Right renal cortex interstitium (tissue), 3 donors: ENCODE results near the gene GVQW3. TPM values are rescaled to one million over a fixed set of nuclear protein-coding genes. Genes with fewer than 3 reads are reported as not detected.
A peak's percentile ranks its signal among the peaks of the same experiment; 100 is the strongest.

Experiments
- DNase-seq, 3 donors: peaks; one replicate each; pipeline ENCODE4 v3.0.0-alpha.2; 2013; ENCODE audit warnings: low read depth in 3 of 3, low spot score in 2 of 3
- polyA plus RNA-seq, 3 donors: library from polyadenylated mRNA; unstranded; fragments of 120-200 nt; gene quantifications; one replicate each; pipeline ENCODE4 v1.2.1, GENCODE V29; 2013; ENCODE audit not compliant: insufficient read length in 3 of 3

GVQW3 gene
- 10 to 100 TPM in 2 of 3 donors, 1 to 10 TPM in 1; 9.7 to 10.8 (median 10.3) TPM for polyA plus RNA-seq

DNA sequence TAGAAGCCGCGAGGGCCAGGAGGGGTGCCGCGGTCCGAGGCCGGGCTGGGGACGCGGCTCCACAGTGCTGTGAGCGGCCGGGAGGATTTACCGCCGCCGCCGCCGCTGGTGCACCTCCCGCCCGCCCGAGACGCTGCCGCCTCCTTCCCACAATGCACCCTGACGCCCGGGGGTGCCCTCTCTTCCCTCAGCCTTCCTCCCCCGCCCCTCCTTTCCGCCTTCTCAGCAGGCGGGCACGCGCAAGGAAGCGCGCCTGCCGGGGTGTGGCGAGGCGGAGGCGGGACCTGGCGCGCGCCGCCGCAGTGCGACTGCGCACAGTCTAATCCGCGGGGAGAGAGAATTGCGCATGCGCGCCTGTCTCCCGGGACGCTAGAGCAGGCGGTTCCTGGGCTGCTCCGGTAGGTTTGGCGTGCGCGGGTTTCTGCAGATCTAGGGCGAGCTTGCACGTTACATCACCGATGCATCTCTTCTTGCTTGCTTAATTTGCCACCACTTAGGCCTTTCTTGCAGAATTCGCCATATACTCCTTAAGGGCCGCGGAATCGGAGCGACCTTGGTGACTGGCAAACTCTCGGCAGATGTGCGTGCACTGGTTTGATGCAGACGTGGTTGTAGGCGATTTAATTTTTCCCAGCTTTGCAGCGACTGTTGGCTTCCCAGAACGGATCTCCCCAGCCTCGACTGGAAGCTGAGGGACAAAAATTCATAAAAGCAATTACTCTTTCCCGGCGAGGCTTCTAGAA, at the start of gene GVQW3, which contains the start of gene THAP12:
TSS of gene GVQW3 (plus strand) at position 347 of the 743 bp plus-strand sequence. CDS start 506 bp downstream, outside the sequence.
TSS of gene THAP12 (minus strand) at position 156 of the 743 bp plus-strand sequence. CDS start 296 bp downstream, outside the sequence.
- DNase-seq = peak; percentile 95 to 98 (median 96)

DNA sequence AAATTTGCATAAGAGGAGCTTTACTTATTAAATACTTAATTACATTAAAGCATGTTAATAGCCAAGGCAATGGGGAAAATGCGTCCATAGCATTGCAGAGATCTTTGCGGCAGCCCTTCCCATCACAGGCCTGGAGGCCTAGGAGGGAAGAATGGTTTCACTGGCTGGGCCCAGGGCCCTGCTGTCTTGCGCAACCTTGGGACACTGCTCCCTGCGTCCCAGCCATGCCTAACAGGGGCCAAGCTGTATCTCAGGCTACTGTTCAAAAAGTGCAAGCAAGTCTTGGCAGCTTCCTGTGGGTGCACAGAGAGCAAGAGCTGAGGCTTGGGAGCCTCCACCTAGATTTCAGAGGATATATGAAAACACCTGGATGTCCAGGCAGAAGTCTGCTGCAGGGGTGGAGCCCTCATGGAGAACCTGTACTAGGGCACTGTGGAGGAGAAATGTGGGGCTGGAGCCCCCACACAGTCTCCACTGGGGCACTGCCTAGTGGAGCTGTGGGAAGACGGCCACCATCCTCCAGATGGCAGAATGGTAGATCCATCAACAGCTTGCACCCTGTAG, 46.2 kb upstream of the GVQW3 start:
- no peak for DNase-seq

DNA sequence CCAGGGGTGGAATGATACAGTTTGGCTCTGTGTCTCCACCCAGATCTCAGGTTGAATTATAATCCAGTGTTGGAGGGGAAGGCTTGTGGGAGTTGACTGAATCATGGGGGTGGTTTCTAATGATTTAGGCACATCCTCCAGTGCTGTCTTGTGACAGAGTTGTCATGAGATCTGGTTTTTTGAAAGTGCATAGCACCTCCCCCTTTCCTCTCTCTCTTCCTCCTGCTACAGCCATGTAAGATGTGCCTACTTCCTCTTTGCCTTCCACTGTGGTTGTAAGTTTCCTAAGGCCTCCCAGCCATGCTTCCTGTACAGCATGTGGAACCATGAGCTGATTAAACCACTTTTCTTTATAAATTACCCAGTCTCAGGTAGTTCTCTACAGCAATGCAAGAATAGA, 45.3 kb upstream of the GVQW3 start:
- no peak for DNase-seq

DNA sequence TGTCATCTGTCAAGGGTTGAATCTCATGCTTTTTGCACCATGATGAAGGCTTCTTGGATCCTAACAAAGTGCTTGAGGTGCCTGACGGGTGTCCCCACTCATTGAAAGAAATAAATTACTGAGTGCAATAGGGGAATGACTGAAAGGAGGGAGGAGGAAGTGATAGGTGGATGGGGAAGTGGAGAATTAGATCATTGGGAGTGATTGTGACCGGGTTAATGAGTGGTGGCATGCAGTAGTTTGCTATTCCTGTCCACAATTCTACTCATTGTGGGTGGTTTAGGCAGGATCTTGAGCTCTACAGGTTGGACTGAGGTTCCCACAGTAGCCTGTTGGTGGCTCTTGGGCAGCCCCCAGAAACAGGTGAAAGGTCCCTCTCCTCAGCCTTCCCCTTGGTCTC, 44.5 kb upstream of the GVQW3 start:
- DNase-seq = no peak

DNA sequence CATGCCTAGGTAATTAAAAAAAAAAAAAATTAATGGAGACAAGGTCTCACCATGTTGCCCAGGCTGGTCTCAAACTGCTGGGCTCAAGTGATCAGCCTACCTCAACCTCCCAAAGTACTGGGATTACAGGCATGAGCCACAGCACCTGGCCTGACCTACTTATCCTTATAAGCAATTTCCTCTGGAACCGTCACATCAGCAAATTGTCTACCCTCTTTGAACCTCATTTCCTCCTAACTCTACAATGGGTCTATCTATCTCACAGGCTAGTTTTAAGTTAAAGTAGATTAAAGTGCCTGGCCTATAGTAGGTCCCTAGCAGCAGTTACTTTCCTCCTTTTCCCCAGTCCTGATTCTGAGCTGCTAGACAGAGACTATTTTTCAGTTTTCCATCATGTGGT, 43.7 kb upstream of the GVQW3 start:
- DNase-seq = no peak

DNA sequence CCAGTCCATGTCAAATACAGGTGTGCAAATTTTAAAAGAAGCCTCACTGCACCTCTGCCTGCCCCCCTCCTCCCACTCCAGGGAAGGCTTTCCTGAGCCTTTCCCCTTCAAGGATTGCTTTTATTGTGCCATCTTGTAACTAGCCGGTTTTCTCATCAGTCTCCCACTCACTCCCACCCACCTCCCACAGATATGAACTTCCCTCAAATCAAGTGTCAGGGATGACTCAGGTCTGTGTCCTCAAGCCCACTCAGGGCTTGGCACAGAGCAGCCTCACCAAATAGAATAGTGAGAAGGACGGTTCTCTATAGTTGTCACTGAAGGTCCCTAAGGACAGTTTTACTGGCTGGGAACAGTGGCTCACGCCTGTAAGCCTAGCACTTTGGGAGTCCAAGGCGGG, 43.2 kb upstream of the GVQW3 start:
- no peak for DNase-seq

DNA sequence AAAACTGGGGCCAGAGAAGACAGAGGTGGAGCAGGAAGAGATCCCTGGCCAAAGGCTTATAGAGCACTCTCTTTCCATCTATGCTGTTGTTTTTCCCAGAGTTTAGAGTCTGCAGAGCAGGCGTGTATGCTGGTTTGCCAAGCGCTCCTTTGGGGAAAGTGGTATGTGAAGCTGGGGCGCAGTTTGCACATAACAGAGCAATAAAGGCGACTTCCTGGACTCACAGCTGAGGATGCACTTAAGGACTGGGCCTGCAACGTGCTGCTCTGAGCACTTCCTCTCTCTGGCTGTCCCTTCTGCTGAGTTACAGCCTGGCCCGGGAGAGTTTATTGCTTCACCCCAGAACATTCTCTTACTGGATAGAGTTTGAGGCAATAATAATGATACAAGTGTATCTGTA, 41.9 kb upstream of the GVQW3 start:
- no peak for DNase-seq

DNA sequence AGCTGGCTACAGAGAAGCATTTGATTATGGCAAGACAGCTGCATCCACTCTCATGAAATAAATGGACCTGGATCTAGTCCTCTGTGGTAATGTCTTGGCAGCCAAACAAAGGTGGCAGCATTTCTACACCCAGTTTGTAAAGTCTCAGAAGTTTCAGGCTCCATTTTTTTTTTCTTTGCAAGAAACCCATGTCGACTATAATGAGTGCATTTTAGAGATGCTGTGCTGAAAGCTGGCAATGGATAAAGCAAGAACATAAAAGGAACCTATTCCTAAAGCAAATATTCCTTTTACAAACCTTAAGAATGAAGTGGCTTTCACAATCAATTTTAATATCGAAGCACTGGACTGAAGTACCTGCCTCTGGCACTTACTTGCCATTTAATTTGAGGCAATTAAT, 33.7 kb upstream of the GVQW3 start:
- no peak for DNase-seq

DNA sequence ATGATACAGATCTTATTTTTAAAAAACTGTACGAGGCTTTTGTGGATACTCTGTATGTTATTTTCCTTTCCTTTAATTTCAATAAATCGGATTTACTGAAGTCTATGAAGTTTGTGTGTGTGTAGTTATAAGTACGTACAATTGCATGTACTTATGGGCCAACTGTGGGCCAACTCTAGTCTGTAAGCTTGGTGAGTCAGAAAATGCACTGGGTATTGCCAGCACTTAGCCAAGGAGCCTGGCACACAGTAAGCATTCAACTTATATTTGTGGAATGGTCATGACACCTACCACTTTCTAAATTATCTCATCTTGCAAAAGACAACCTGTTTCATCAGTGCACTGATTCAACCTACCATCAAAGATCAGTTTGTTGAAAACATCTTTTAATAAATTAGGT, 32.8 kb upstream of the GVQW3 start:
- no peak for DNase-seq

DNA sequence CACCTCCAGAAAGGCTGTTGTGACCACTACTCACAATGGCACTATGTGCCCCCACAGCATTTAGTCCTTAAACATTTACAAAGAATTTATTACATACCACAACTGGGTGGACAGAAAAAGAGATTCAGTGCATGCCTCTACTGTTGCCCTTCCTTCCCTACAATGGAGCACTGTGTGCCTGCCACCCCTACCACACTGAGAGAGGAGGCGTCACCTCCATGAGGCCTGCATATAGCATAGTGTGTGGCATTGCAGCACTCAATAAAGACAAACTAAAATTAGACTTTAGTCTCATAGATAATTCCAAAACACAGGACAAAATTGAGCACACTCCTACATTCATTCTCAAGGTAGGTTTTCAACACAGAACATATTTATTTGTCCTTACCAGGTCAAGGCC, 26.0 kb upstream of the GVQW3 start:
- no peak for DNase-seq

DNA sequence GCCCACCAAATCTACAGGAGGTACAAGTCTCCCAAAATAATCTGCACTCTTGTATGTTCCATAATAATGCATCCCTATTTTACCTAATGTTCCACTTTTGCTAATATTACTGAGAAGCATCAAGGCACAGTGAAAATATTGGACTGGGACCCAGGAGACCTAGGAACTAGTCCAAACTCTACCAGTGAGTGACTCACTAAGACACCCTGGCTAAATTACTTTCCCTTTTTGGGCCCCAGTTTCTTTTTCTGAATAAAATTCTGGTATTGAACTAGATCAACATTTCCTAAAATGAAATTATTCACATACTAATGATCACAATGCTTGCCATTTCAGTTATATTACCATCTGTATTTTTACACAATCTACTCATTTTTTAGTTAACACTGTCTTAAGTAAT, 19.7 kb upstream of the GVQW3 start:
- DNase-seq = no peak

DNA sequence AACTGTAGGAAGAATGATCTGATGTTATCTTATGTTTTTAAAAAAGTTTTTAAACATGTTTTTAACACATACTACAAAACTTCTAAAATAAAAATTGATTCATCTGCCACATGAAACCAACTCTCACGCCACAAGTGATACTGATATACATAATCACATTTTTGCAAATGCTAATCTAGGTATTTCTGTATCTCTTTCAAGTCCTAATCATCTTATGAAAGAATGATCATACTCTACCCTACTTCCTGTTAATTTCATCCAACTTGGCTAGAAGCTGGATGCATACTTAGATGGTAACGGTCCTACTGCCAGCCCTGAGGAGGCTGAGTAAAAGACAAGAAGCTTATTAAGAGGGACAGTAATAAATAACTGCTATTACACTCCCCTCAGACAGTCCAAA, 19.3 kb upstream of the GVQW3 start:
- DNase-seq = no peak

DNA sequence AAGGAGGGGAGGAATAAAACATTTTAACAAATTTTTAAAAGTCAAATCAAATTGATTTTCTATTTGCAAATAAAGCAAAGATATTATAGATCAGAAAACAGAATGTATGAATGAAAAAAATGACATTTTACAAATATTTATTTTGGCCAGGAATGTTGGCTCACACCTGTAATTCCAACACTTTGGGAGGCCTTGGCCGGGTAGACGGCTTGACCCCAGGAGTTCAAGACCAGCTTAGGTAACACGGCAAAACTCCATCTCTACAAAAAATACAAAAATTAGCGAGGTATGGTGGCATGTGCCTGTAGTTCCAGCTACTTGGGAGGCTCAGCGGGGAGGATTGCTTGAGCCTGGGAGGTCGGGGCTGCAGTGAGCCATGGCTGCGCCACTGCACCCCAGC, 18.4 kb upstream of the GVQW3 start:
- no peak for DNase-seq

DNA sequence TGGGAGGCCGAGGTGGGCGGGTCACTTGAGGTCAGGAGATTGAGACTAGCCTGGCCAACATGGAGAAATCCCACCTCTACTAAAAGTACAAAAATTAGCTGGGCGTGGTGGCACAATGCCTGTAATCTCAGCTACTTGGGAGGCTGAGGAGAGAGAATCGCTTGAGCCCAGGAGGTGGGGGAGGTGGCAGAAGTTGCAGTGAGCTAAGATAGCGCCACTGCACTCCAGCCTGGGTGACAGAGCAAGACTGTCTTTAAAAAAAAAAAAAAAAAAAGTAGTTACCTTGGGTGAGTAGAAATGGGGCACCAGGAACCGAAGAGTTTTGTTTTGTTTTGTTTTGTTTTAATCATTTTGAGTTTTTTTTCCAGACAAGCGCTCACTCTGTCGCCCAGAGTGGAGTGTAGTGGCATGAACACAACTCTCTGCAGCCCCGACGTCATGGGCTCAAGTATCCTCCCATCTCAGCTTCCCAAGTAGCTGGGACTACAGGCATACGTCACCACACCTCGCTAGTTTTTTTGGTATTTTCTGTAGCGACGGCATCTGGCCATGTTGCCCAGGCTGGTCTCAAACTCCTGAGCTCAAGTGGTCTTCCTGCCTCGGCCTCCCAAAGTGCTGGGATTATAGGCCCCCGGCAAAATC, 16.0 kb upstream of the GVQW3 start:
- no peak for DNase-seq

DNA sequence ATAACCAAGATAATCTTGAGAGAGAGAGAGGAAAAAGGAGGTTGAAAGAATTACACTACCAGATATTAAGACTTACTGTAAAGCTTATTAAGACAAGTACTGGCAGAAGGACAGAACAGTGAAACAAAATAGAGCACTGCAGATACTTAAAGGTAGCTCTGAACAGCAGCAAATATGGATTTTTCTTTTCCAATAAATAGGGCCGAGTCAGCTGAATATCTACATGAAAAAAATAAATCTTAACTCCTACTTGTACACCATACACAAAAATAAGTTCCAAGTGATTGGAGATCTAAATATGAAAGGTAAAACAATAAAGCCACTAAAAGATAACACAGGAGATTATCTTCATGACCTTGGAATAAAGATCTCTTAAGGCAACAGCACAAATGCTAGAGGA, 12.6 kb upstream of the GVQW3 start:
- no peak for DNase-seq

DNA sequence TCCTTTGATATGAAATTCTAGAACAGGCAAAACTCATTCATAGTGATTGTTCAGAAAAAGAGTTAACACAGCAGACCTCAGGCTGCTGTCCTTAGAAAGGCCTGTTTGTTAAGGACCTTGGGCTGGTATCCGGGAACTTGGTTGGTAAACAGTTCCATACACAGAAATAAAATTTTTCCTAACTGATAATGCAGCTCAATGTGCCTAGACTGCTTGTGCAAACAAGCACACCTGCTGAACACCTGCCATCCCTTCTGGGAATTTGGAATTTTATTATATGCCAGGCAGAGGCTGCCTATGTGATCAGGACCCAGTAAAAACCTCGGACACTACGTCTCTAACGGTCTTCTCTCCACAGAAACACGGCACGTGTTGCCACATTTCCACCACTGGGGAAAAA, 11.7 kb upstream of the GVQW3 start:
- DNase-seq = no peak

DNA sequence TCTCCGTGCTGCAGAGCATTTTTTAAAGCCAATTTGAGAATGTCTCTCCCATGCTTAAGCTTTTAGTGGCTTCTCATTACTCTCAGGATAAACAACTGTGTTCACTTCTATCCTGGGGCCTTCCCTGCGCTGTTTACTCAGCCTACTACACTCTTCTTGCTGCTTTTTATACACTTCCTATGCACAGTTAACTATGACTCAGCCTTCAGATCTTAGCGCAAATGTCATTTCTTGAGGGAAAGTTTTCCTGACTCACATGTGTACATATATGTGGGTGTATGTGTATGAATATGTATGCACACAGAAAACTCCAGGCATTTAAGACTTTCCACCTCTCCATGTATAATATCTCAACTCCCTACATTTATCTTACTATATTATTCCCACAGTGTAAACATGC, 10.0 kb upstream of the GVQW3 start:
- DNase-seq = no peak

DNA sequence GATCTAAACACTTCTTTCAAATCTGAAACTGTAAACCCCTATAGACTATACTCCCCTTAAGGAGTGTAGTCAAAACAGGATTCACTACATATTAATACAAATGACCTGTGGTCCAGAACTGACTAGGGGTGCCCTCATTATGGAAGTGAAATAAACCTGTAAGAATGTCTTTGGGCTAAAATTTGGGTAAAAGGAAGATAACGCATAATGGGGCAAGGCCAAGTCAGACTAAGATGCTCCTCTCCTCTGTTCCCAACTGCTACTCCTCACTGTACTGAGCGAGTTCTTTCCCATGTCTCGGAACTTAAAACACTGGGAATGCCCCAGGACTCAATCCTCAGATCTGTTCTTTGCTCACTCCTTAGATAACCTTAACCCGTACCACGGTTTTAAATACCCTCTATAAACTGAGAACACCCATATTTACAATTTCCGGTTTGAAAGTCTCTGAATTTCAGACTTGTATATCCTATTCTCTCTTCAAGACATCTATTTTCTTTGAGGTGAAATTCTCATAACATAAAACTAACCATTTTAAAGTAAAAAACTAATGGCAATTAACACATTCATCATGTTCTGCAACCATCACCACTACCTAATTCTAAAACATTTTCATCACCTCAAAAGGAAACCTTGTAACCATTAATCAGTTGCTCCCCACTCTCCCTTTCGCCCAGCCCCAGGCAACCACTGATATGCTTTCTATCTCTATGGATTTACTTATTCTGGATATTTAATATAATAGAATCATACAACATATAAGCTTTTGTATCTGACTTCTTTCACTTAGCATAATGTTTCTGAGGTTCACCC, 4.2 kb upstream of the GVQW3 start:
- no peak for DNase-seq

DNA sequence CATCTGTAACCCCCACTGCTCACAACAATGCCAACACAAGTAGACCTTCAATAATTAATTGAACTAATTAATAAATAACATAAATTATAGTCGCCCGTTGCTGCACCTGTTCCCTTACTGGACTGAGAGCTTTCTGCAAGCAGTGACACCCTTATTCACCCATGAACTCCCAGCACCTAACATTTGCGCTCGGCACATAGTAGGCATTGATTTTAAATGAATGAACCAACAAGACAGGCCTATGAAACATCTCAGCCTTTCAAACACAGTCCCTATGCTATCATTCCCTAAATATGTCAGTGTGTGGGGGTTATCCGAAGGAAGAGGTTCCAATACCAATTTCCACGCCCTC, 1.3 kb upstream of the GVQW3 start:
- no peak for DNase-seq

DNA sequence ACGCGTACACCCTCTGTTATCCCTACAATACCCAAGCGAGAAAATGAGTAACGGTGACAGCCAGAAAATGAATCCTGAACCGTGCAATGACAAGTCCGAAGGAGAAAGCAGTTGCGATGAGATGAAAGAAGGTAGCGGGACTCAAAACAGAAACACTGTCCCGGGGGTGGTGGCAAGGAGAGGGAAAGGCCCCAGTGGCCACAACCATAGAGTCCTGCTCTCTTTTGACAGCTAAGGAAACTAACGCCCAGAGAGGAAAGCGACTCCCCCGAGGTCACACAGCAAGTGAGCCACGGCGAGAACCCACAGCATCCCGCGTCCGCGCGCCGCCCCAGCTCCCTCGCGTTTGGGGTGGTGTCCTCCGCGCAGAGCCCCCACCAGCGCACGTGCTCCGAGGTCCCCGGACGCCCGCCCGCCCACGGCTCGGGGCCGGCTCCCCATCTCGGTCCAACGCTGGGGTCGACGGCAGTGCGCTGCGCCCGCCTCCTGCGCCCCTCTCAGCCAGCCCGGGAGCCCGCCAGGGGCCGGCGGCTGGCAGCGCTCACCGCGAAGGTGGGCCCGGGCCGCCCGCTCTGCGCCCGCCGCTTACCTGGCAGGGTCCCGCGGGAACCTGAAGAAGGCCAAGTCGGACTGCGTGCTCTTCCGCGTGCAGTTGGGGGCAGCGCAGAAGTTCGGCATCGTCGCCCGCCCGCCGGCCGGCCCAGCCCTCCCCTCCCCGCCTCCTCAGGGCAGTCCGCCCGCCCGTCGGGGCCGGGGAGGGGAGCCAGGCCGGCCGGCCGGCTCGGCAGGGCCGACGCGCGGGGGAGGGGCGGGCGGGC, 755 bp upstream of the GVQW3 start:
- DNase-seq = no peak
